ENCODE data around the gene LIN54.
"Not testable (repeated sequence)": the region's sequence is repeated elsewhere in the genome, so short reads cannot be mapped to it uniquely, and the experiment has no call there.

- TF ChIP-seq, protein P1, sequence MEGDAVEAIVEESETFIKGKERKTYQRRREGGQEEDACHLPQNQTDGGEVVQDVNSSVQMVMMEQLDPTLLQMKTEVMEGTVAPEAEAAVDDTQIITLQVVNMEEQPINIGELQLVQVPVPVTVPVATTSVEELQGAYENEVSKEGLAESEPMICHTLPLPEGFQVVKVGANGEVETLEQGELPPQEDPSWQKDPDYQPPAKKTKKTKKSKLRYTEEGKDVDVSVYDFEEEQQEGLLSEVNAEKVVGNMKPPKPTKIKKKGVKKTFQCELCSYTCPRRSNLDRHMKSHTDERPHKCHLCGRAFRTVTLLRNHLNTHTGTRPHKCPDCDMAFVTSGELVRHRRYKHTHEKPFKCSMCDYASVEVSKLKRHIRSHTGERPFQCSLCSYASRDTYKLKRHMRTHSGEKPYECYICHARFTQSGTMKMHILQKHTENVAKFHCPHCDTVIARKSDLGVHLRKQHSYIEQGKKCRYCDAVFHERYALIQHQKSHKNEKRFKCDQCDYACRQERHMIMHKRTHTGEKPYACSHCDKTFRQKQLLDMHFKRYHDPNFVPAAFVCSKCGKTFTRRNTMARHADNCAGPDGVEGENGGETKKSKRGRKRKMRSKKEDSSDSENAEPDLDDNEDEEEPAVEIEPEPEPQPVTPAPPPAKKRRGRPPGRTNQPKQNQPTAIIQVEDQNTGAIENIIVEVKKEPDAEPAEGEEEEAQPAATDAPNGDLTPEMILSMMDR (conservative IDR thresholded peaks at IDR 0.05) = not testable (repeated sequence)
- TF ChIP-seq ZFX (IDR thresholded peaks at IDR 0.05) = not testable (repeated sequence)
Observed at GRCh38 chr4:83048781-83049180, 38.2 kb upstream of the LIN54 start.

Measured in C4-2B (cell line).